IPS-NIHi7 (cell line): ENCODE data around the gene NUDT2.

ENCODE experiments used
- DNase-seq: peaks from one replicate; pipeline ENCODE4 v3.0.0; 2012; ENCODE audit warnings: mixed read lengths; ENCODE audit errors: extremely low spot score

Gene NUDT2

DNA sequence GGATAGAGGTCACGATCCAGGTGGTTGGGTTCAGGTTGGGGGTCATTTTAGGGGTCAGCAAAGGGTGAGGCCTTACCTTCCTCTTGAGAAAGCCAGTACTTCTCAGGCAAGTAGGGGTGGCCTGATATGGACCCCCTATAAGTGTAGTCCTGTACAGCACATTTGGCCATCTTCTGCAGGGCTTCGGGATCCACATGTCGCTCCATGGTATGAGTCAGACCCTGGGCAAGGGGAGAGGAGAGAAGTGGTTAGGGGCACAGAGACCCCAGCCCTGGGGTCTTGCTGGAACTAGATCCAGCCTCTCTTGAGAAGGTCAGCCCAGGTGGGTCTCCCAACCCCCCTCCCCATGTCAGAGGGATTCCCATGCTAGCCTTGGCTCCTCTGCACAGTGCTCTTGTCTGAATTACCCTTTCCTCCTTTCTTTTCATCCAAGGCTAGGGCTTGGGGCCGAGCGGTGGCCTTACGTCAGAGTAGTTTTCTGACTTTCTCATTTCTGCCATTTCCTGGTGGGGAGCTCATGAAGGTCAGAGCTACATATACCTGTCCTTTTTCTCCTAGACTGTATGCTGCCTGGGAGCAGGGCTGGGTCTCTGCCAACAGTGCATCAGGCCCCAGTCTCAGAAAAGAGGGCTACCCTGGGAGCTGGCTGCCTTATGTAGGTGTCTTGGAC lies 56.3 kb downstream of the NUDT2 start:
- no peak for DNase-seq

DNA sequence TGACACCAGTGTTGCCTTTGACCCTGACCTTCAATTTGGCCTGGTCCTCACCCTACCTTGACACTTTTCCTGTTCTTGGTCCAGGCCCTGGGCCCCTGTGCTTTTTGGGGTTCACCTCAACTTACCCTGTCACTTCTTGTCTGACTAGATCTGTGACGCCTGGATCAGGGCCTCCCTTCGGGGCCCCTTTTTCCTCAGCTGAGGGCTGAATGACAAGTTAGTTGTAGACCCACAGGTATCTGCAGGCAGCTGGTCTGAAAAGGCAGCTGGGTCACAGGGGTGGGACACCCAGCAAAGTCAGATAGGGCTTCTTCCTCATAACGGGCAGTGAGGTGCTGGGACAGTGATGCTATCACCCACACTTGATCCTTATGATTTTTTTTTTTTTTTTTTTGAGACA lies 57.3 kb downstream of the NUDT2 start:
- no peak for DNase-seq

DNA sequence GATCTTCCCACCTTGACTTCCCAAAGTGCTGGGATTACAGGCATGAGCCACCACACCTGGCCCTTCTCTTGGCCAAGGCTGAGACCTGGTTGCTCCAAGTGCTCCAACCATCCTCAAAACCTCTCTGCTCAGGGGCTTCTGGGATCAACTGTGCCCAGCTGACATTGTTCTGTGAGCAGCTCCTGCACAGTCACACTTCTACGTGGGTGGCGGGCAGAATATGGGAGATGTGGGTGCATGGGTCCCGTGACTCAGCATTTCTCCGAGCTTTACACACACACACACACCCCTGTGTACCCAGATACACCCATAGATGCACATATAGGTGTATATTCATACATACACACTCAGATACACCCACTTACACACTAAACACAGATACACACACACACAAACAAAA lies 57.9 kb downstream of the NUDT2 start:
- no peak for DNase-seq

DNA sequence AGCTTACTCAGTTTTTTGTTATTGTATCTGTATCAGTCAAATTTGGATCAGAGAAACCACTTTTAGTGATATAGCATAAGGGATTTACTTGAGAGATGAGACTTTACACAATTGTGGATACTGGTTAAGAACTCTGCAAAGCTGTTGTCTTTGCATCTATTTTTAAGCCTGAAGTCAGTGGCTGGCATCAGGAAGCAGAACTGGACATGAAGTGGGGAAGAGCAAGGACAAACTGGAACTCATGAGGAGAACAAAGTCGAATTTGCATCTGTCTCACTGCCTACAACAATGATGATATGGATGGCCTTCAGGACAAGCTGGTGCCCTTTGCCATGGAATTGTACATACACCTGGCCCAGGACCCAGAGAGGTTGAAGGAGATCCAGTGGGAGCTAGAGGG lies 63.1 kb downstream of the NUDT2 start:
- DNase-seq = no peak
